Calu3 (cell line): Measurements from ENCODE around the gene RIPOR3. TPM values are rescaled to one million over a fixed set of nuclear protein-coding genes. Genes with fewer than 3 reads are reported as not detected.

Experiments used
- BruUV-seq: library from RNA; stranded (reverse); fragments of 400-500 nt; replicated peaks from 2 replicates; lab custom pipeline; 2021; lab: Mats Ljungman, UMichigan
- CTCF ChIA-PET: fragments of 300-600 bp; sonication (Branson Sonifier 250); formaldehyde crosslinking; loops from one replicate; lab custom pipeline; 2022; ENCODE audit warnings: antibody characterized with exemption; lab: Charles Lee
- DNase-seq: peaks from one replicate; pipeline ENCODE4 v3.0.0; 2022
- H3K27ac Mint-ChIP-seq: one replicate; pipeline ENCODE4 v1.8.0; 2022; ENCODE audit warnings: mixed read lengths; ENCODE audit not compliant: unreplicated experiment
- H3K27me3 Mint-ChIP-seq: one replicate; pipeline ENCODE4 v1.8.0; 2022; ENCODE audit warnings: mixed read lengths; ENCODE audit not compliant: unreplicated experiment
- H3K36me3 Mint-ChIP-seq: one replicate; pipeline ENCODE4 v1.8.0; 2022; ENCODE audit warnings: mild to moderate bottlenecking, moderate library complexity, mixed read lengths; ENCODE audit not compliant: insufficient read depth, unreplicated experiment
- H3K4me1 Mint-ChIP-seq: one replicate; pipeline ENCODE4 v1.8.0; 2022; ENCODE audit warnings: mild to moderate bottlenecking, low read depth, mixed read lengths; ENCODE audit not compliant: unreplicated experiment
- H3K4me3 Mint-ChIP-seq: one replicate; pipeline ENCODE4 v1.8.0; 2022; ENCODE audit warnings: mild to moderate bottlenecking, low read depth, moderate library complexity, mixed read lengths; ENCODE audit not compliant: unreplicated experiment
- H3K9me3 Mint-ChIP-seq: one replicate; pipeline ENCODE4 v1.8.0; 2022; ENCODE audit warnings: low read depth, mixed read lengths; ENCODE audit not compliant: unreplicated experiment
- intact Hi-C: fragments of 100-400 bp; cut with micrococcal nuclease; formaldehyde crosslinking; loops from one replicate; pipeline ENCODE4 v1.10.0; 2022; ENCODE audit not compliant: unreplicated experiment
- total RNA-seq: library from RNA; stranded (reverse); gene quantifications from 2 replicates; pipeline ENCODE4 v1.2.3, GENCODE V29; 2022
- TF ChIP-seq, protein P1 (sequence below): fragments of 200-600 bp; IDR thresholded peaks from one replicate; pipeline ENCODE4 v1.8.0; 2022; ENCODE audit warnings: antibody characterized with exemption; ENCODE audit not compliant: unreplicated experiment

Gene RIPOR3
- total RNA-seq, 1 experiment from 2014 or later: 4.0 TPM

DNA sequence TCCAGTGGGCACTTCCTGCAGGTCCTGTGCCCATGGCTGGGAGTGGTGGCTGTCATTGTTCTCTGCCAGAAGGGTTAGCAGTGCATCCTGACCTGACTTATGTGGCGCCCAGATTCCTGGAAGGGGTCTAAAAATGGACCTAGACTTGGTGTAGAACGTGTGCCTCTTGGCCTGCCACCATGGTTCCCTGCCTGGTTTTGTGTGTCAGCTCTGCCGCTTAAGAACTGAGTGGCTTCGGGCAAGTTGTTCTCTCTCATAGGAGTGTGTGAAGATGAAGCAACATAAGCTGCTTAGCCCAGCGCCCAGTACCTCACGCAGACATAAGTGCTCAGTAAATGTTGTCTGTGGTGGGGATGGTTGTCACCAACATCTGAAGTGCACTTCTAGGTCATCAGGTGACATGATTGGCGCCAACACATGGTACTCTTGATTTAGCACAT is 129.1 kb downstream of the RIPOR3 start:
- BruUV-seq: no TSS peak
- CTCF ChIA-PET: no interaction called here
- TF ChIP-seq, protein P1, sequence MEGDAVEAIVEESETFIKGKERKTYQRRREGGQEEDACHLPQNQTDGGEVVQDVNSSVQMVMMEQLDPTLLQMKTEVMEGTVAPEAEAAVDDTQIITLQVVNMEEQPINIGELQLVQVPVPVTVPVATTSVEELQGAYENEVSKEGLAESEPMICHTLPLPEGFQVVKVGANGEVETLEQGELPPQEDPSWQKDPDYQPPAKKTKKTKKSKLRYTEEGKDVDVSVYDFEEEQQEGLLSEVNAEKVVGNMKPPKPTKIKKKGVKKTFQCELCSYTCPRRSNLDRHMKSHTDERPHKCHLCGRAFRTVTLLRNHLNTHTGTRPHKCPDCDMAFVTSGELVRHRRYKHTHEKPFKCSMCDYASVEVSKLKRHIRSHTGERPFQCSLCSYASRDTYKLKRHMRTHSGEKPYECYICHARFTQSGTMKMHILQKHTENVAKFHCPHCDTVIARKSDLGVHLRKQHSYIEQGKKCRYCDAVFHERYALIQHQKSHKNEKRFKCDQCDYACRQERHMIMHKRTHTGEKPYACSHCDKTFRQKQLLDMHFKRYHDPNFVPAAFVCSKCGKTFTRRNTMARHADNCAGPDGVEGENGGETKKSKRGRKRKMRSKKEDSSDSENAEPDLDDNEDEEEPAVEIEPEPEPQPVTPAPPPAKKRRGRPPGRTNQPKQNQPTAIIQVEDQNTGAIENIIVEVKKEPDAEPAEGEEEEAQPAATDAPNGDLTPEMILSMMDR: no peak
- Mint-ChIP-seq H3K9me3 (no peaks in the 10 kb centered on the region), H3K27ac (peak overlapping the region; percentile 31), H3K4me1 (peaks cover 35% of the 10 kb centered on the region), H3K36me3 (peaks cover 43% of the 10 kb centered on the region), H3K27me3 (no peaks in the 10 kb centered on the region), H3K4me3 (no peak overlapping the region)
- no peak for DNase-seq
- intact Hi-C loops: no loop called here

DNA sequence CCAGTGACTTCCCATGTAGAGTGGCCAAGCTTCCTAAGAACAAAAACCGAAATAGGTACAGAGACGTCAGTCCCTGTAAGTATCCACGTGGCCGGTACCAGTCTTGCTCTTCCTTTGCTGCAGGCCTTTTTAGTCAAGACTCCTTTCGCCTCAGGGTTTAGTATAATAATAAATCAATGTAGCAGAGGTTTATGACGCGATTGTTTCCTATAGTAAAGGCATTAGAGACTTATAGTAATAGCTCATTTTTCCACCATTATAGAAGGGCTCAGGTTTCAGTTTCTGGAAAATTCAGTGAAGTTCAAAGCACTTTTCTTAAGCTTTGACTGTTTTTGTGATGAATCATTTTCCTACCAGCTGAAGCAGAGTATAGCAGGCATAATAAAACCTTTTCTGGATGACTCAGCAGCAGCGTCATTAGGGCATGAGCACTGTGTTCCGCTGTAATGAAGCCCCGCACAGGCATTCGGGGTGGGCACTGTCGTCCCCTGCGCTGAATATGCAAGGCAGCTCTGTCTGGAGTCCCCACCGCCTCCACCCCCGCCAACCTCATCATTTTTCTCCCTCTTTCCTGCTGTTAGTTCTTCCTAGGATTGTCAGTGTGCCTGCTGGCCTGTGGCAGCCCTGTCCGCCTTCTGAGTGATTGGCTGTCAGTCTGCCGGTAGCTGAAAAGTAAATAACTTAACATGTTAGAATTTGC is 129.8 kb downstream of the RIPOR3 start:
- DNase-seq: no peak
- CTCF ChIA-PET: no interaction called here
- Mint-ChIP-seq H3K4me3 (no peak overlapping the region), H3K27me3 (no peaks in the 10 kb centered on the region), H3K9me3 (no peaks in the 10 kb centered on the region), H3K36me3 (peaks cover 38% of the 10 kb centered on the region), H3K4me1 (peaks cover 35% of the 10 kb centered on the region), H3K27ac (peak overlapping the region; percentile 31)
- BruUV-seq: no TSS peak
- intact Hi-C loops: no loop called here
- TF ChIP-seq, protein P1: no peak

DNA sequence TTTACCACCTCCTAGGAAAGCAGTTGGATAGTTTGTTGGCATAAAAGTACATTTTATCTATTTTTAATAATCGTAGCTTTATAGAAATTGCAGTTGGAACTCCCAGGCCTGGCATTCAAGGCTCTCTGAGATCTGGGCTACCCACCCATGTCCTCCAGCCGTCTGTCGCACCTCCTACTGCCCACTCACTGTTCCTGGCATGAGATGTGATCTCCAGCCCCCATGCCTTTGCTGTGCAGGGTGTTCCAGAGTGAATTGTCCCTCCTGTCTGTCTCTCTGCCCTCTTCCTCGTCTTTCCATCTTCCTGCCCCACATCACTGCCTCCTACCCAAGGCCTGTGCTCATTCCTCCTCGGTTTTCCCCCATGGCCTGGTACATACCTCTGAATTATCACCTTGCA is 130.5 kb downstream of the RIPOR3 start:
- no TSS peak for BruUV-seq
- intact Hi-C loops: no loop called here
- Mint-ChIP-seq H3K36me3 (peaks cover 35% of the 10 kb centered on the region), H3K27ac (peak overlapping the region; percentile 31), H3K27me3 (no peaks in the 10 kb centered on the region), H3K9me3 (no peaks in the 10 kb centered on the region), H3K4me3 (no peak overlapping the region), H3K4me1 (peaks cover 35% of the 10 kb centered on the region)
- no peak for DNase-seq
- CTCF ChIA-PET: no interaction called here
- TF ChIP-seq, protein P1: no peak

DNA sequence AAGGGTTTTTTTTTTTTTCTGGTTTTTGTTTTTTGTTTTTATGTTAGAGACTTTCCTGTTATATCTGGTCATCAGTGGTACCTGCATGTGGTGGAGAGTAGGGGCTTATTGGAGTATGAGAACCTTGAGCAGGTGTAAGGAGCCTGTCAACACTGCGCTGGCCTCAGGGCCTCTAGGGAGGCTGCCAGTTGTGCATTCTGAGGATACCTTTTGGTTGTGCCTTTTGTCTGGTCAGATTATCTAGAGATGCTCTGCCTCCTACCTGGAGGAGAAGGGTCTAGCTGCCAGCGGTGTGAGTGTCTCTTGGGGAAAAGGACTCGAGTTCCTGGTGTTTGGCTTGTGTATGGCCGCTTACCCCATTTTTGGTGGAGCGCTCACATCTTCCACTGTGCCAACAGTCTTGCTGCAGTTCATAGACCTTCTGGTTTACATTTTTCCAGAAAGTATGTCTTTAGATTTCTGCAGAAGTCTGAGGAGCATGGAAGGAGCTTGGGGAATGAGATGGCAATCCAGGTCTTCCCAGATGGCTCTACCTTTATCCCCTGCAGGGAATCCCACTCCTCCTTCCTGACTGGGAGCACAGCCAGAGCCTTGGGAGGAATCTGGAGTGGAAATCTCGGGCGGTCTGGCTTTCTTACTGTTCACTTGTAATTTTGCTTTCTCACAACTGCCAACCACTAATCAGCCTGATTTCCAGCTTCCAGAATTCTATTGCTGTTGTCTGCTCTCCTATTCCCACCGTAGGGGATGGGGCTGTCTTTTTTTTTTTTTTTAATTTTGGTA is 131.3 kb downstream of the RIPOR3 start:
- Mint-ChIP-seq H3K4me1 (peaks cover 32% of the 10 kb centered on the region), H3K27me3 (no peaks in the 10 kb centered on the region), H3K27ac (no peak overlapping the region), H3K36me3 (peaks cover 30% of the 10 kb centered on the region), H3K9me3 (no peaks in the 10 kb centered on the region), H3K4me3 (no peak overlapping the region)
- no TSS peak for BruUV-seq
- TF ChIP-seq, protein P1: no peak
- intact Hi-C loops: no loop called here
- DNase-seq: no peak
- CTCF ChIA-PET: no interaction called here
